HG03280 (cell line): ENCODE data around the gene ULK4.

Experiments used
- ATAC-seq: cut with Tn5 transposase; IDR thresholded peaks from one replicate; pipeline ENCODE4 v1.9.1; 2021; ENCODE audit warnings: mild to moderate bottlenecking, moderate library complexity; ENCODE audit not compliant: unreplicated experiment

Gene ULK4

GRCh38 chr3:41241161-41241560 lies 720.7 kb downstream of the ULK4 start:
- ATAC-seq: no peak

DNA sequence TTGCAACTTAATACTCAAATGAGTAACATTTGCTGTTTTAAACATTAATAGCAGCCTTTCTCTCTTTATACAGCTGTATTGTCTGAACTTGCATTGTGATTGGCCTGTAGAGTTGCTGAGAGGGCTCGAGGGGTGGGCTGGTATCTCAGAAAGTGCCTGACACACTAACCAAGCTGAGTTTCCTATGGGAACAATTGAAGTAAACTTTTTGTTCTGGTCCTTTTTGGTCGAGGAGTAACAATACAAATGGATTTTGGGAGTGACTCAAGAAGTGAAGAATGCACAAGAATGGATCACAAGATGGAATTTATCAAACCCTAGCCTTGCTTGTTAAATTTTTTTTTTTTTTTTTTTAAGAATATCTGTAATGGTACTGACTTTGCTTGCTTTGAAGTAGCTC lies 722.3 kb downstream of the ULK4 start:
- no peak for ATAC-seq

DNA sequence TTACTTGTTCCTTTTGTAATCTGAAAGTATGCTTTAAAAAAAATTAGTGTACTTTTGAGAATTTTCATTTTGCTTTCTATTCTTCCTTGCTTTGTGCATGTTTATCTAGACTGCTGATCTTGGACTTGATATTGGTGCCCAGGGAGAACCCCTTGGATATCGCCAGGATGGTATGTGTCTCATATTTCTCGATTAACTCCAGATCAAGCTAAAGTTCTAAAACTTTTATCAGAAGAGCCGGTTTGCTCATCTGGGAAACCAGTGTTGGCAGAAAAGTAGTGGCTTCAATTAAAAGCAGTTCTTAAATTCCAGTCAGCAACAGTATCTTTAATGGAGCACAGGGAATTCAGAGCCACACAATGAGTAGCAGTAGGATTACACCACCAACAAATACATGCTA lies 724.0 kb downstream of the ULK4 start:
- no peak for ATAC-seq

GRCh38 chr3:41236228-41236627 lies 725.7 kb downstream of the ULK4 start:
- ATAC-seq: no peak

- ATAC-seq: no peak
These were observed 726.8 kb downstream of the ULK4 start for GRCh38 chr3:41234823-41235721.

DNA sequence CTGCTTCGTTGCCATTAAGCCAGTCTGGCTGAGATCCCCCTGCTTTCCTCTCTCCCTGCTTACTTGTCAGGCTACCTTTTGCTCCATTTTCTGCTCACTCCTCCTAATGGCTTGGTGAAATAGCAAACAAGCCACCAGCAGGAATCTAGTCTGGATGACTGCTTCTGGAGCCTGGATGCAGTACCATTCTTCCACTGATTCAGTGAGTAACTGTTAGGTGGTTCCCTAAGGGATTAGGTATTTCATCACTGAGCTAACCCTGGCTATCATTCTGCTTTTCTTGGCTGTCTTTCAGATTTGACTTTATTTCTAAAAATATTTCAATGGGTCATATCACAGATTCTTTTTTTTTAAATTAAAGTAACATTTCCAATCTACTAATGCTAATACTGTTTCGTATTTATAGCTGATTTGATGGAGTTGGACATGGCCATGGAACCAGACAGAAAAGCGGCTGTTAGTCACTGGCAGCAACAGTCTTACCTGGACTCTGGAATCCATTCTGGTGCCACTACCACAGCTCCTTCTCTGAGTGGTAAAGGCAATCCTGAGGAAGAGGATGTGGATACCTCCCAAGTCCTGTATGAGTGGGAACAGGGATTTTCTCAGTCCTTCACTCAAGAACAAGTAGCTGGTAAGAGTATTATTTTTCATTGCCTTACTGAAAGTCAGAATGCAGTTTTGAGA lies 737.6 kb downstream of the ULK4 start:
- ATAC-seq: no peak

- no peak for ATAC-seq
These were observed 738.2 kb downstream of the ULK4 start for GRCh38 chr3:41223691-41224090.

- no peak for ATAC-seq
These were observed 738.8 kb downstream of the ULK4 start for GRCh38 chr3:41223078-41223477.

- ATAC-seq: no peak
These were observed 739.4 kb downstream of the ULK4 start for GRCh38 chr3:41222501-41222900.

DNA sequence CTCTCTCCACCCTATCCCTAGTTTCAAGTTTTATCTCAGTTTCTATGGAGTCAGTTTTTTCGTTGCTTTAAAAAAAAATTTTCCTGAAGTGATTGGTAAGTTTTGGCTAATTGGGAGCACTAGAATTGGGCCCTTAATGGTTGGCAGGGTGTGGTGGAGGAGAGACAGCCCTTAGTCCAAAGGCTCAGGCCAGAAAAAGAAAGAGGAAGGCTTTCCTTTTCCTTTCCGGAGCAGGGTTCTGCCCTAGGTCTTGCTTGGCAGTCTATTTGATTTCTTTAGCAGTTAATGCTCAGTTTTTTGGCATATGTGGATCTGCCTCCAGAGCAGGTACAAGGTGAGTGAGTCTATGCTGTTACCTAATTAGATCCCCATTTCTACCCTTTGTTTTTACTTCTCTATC lies 739.9 kb downstream of the ULK4 start:
- ATAC-seq: no peak

GRCh38 chr3:41220906-41221677 lies 740.8 kb downstream of the ULK4 start:
- no peak for ATAC-seq

- ATAC-seq: no peak
These were observed 742.5 kb downstream of the ULK4 start for GRCh38 chr3:41219424-41219823.

GRCh38 chr3:41216993-41217392 lies 744.9 kb downstream of the ULK4 start:
- no peak for ATAC-seq

DNA sequence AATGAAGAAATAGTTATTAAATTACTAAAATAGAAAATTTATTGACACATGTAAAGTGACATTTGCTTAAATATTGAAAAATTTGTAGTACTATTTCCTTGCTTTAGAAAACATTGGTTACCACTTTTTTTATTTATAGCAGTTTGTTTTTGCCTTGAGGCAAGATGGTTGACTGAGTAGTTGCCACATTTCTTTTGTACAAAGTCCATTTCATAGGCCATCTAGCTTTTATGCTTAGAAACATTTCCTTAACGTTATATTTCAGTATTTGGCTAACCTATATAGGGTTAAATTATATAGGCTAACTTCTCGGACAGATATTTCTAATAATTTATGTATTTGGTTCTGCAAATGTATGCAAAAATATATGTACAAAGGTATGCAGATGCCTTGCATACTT lies 745.5 kb downstream of the ULK4 start:
- ATAC-seq: no peak

DNA sequence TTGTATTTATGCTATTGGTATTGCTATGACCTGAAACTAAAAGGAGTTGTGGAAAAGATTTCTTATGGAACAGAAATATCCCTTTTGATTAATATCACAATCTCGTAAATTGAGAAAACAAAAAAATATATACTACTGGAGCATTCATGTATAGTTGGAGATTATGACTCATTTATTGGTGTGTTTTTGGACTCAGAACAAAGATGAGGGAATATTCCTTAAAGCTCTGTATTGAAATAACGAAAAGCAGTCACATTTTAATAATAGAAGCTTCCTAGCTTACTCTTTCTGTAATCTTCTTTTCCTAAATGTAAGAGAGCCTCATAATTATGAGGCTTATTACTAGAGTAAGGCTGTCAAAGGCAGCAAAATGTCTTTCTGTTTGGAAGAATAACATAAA lies 748.3 kb downstream of the ULK4 start:
- ATAC-seq: no peak

- no peak for ATAC-seq
These were observed 749.8 kb downstream of the ULK4 start for GRCh38 chr3:41212088-41212487.

DNA sequence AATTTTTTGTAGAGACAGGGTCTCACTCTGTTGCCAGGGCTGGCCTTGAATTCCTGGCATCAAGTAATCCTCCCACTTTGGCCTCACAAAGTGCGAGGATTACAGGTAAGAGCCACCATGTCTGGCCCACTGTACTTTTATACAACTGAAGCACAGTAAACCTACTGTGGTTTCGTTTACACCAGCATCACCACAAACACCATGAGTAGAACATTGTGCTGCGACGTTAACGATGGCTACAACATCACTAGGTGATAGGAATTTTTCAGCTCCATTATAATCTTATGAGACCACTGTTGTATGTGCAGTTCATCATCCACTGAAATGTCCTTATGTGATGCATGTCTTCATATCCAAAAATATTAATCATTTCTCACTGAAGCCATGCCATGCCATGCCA lies 750.9 kb downstream of the ULK4 start:
- ATAC-seq: no peak

DNA sequence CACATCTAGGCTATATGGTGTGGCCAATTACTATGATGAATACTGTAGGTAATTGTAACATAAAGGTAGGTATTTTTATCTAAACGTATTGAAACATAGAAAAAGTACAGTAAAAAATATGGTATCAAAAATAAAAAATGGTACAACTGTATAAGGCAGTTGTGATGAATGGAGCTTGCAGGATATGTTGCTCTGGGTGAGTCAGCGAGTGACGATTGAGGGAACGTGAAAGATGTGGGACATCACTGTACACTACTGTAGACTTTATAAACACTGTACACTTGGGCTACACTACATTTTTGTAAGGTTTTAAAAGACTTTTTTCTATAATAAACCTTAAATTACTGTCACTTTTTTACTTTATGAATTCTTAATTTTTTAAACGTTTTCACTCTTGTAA lies 752.3 kb downstream of the ULK4 start:
- no peak for ATAC-seq

DNA sequence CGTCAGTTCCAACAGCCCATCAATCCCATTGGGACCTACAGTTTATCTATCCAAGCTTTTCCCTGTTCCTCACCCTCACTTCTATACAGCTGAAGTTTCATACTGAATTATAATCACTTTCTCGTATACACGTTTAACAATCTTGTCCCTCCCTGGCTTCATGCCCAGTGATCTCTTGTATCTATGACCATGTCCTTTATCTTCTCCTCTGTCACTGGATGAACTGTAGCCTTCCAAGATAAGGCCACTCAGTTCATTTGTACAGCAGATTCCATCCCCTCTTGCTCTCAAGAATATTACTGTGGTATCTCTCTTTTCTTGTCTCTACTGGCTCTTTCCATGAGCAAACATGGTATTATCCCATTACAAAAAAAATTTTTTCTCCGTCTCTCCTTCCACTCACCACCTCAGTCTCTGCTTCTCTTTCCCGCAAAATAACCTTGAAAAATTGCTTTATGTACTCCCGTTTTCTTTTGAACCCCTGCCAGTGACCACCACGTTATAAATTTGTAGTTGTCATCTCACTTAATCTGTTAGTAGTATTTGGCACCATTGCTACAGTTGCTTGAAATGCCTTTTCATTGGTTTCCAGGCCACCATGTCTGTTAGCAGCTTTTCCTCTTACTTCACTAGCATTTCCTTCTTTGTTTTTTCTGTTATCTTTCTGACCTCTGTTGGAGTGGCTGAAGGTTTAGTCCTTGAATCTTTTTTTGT lies 753.2 kb downstream of the ULK4 start:
- ATAC-seq: no peak

GRCh38 chr3:41207355-41207754 lies 754.5 kb downstream of the ULK4 start:
- no peak for ATAC-seq

GRCh38 chr3:41205591-41205990 lies 756.3 kb downstream of the ULK4 start:
- no peak for ATAC-seq
